GM10847 (cell line): ENCODE results near the gene MYO16.

Experiments
- POLR2A ChIP-seq: IDR thresholded peaks from 2 replicates; pipeline ENCODE4 v1.6.1; 2011; ENCODE audit not compliant: insufficient read length; ENCODE audit errors: extremely low read depth

Gene MYO16

GRCh38 chr13:108686027-108686426, 56.6 kb downstream of the MYO16 start:
- no peak for TF ChIP-seq POLR2A

GRCh38 chr13:108690726-108691125, 61.3 kb downstream of the MYO16 start:
- TF ChIP-seq POLR2A = no peak

- no peak for TF ChIP-seq POLR2A
Measured at GRCh38 chr13:108700422-108701170, 71.2 kb downstream of the MYO16 start.

GRCh38 chr13:108702171-108702570, 72.8 kb downstream of the MYO16 start:
- TF ChIP-seq POLR2A = no peak

GRCh38 chr13:108705031-108705430, 75.6 kb downstream of the MYO16 start:
- no peak for TF ChIP-seq POLR2A

- no peak for TF ChIP-seq POLR2A
Measured at GRCh38 chr13:108707584-108707983, 78.2 kb downstream of the MYO16 start.

GRCh38 chr13:108708921-108709320, 79.5 kb downstream of the MYO16 start:
- no peak for TF ChIP-seq POLR2A

GRCh38 chr13:108711386-108711785, 82.0 kb downstream of the MYO16 start:
- no peak for TF ChIP-seq POLR2A

GRCh38 chr13:108725471-108725870, 96.1 kb downstream of the MYO16 start:
- TF ChIP-seq POLR2A = no peak

GRCh38 chr13:108728370-108728769, 99.0 kb downstream of the MYO16 start:
- no peak for TF ChIP-seq POLR2A

- TF ChIP-seq POLR2A = no peak
Measured at GRCh38 chr13:108733022-108733560, 103.7 kb downstream of the MYO16 start.

- TF ChIP-seq POLR2A = no peak
Measured at GRCh38 chr13:108734676-108735075, 105.3 kb downstream of the MYO16 start.

GRCh38 chr13:108741930-108742329, 112.5 kb downstream of the MYO16 start:
- no peak for TF ChIP-seq POLR2A

- TF ChIP-seq POLR2A = no peak
Measured at GRCh38 chr13:108742701-108743451, 113.5 kb downstream of the MYO16 start.

- TF ChIP-seq POLR2A = no peak
Measured at GRCh38 chr13:108743522-108743921, 114.1 kb downstream of the MYO16 start.

GRCh38 chr13:108747843-108748242, 118.4 kb downstream of the MYO16 start:
- no peak for TF ChIP-seq POLR2A
